ENCODE results near the gene SLC6A19.

Gene SLC6A19

GRCh38 chr5:1197876-1198666 lies 3.3 kb upstream of the SLC6A19 start:
- no peak for DNase-seq

GRCh38 chr5:1199340-1199648 lies 2.1 kb upstream of the SLC6A19 start:
- no peak for DNase-seq

- no peak for DNase-seq
These were observed 1.5 kb upstream of the SLC6A19 start for GRCh38 chr5:1199649-1200494.

- no peak for DNase-seq
These were observed 684 bp upstream of the SLC6A19 start for GRCh38 chr5:1200495-1201326.

GRCh38 chr5:1202026-1202797 lies 817 bp downstream of the SLC6A19 start:
- no peak for DNase-seq

- DNase-seq = no peak
These were observed 1.4 kb downstream of the SLC6A19 start for GRCh38 chr5:1202798-1203185.

GRCh38 chr5:1203311-1203967 lies 2.0 kb downstream of the SLC6A19 start:
- DNase-seq = no peak

- DNase-seq = no peak
These were observed 2.7 kb downstream of the SLC6A19 start for GRCh38 chr5:1203968-1204692.

GRCh38 chr5:1204693-1205242 lies 3.4 kb downstream of the SLC6A19 start:
- DNase-seq = no peak

- no peak for DNase-seq
These were observed 4.1 kb downstream of the SLC6A19 start for GRCh38 chr5:1205255-1206180.

GRCh38 chr5:1206521-1207412 lies 5.4 kb downstream of the SLC6A19 start:
- no peak for DNase-seq

GRCh38 chr5:1207555-1207954 lies 6.2 kb downstream of the SLC6A19 start:
- DNase-seq = no peak

- DNase-seq = no peak
These were observed 6.9 kb downstream of the SLC6A19 start for GRCh38 chr5:1208221-1208742.

- no peak for DNase-seq
These were observed 7.5 kb downstream of the SLC6A19 start for GRCh38 chr5:1208743-1209488.

- no peak for DNase-seq
These were observed 8.1 kb downstream of the SLC6A19 start for GRCh38 chr5:1209489-1209852.

GRCh38 chr5:1209896-1210776 lies 8.7 kb downstream of the SLC6A19 start:
- no peak for DNase-seq

GRCh38 chr5:1210832-1211251 lies 9.4 kb downstream of the SLC6A19 start:
- DNase-seq = no peak
